ENCODE data around the gene KRTAP9-9.

- no peak for TF ChIP-seq GATA2 (IDR thresholded peaks at IDR 0.05; ENCODE audit: low read depth, low read length)
- no peak for TF ChIP-seq GATA3 (IDR thresholded peaks at IDR 0.05; ENCODE audit: low read depth, low read length)
These were observed 23.5 kb upstream of the KRTAP9-9 start for GRCh38 chr17:41231731-41232130.

All from SH-SY5Y (cell line).